Type B pancreatic cell (in vitro differentiated cells): ENCODE measurements around the gene ELAC1. TPM values are rescaled to one million over a fixed set of nuclear protein-coding genes. Genes with fewer than 3 reads are reported as not detected.
"Not testable (repeated sequence)": the region's sequence is repeated elsewhere in the genome, so short reads cannot be mapped to it uniquely, and the experiment has no call there.

Source experiments
- DNase-seq: peaks from one replicate; pipeline ENCODE4 v3.0.0; 2021; ENCODE audit warnings: mixed read lengths; ENCODE audit not compliant: unreplicated experiment; ENCODE audit errors: extremely low spot score
- H3K27ac Mint-ChIP-seq: 2 replicates; pipeline ENCODE4 v1.8.0; 2021; ENCODE audit warnings: mild to moderate bottlenecking, mixed read lengths
- H3K27me3 Mint-ChIP-seq: 2 replicates; pipeline ENCODE4 v1.8.0; 2021; ENCODE audit warnings: mixed read lengths
- H3K36me3 Mint-ChIP-seq: 2 replicates; pipeline ENCODE4 v1.8.0; 2021; ENCODE audit warnings: mixed read lengths
- H3K4me1 Mint-ChIP-seq: one replicate; pipeline ENCODE4 v1.8.0; 2021; ENCODE audit warnings: mixed read lengths; ENCODE audit not compliant: unreplicated experiment
- H3K4me3 Mint-ChIP-seq: 2 replicates; pipeline ENCODE4 v1.8.0; 2021; ENCODE audit warnings: mild to moderate bottlenecking, mixed read lengths
- H3K9me3 Mint-ChIP-seq: 2 replicates; pipeline ENCODE4 v1.8.0; 2021; ENCODE audit warnings: mixed read lengths
- total RNA-seq: library from RNA; stranded (reverse); gene quantifications from 2 replicates; pipeline ENCODE4 v1.2.1, GENCODE V29; 2021; ENCODE audit warnings: low replicate concordance
- TF ChIP-seq, protein P1 (sequence below): fragments of 200-600 bp; sonication (generic); conservative IDR thresholded peaks from 2 replicates; pipeline ENCODE4 v1.5.0; 2021; ENCODE audit warnings: antibody characterized with exemption, mild to moderate bottlenecking

The ELAC1 gene
- total RNA-seq, 1 donor from 2014 or later = 13.9 TPM

DNA sequence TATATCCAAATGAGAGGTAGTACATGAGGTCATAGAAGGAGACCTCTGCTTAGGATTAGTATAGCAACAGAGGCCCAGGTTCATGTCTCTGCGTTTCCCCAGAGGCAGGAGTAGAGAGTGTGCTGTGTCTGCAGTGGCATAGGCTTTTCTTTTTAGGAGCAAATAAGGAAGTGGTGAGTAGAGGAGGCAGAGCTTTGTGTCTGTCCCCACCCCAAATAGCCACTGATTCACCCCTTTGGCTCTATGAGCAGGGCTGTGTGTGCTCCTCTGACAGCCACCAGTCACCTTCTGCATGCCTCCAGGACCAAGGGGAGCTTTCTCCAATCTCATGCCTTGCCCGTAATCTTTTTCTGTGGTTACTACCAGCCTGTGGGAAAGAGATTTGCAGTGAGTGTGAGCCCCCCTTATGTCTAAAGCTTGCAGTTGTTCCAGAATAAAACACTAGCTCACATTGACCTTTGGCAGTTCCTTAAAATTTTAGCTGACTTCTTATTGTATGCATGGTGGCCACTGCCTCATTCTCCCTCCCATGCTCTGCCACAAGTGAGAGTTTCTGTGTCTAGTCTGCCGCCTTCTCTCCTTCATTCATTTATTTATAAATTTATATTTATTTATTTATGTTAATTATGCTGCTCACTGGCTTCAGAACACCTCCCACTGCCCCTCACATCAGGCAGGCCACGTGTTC lies 23.5 kb upstream of the ELAC1 start:
- H3K27ac Mint-ChIP-seq = no peak overlapping the region
- no peaks in the 10 kb centered on the region for H3K27me3 Mint-ChIP-seq
- peaks cover 11% of the 10 kb centered on the region for H3K36me3 Mint-ChIP-seq
- TF ChIP-seq, protein P1, sequence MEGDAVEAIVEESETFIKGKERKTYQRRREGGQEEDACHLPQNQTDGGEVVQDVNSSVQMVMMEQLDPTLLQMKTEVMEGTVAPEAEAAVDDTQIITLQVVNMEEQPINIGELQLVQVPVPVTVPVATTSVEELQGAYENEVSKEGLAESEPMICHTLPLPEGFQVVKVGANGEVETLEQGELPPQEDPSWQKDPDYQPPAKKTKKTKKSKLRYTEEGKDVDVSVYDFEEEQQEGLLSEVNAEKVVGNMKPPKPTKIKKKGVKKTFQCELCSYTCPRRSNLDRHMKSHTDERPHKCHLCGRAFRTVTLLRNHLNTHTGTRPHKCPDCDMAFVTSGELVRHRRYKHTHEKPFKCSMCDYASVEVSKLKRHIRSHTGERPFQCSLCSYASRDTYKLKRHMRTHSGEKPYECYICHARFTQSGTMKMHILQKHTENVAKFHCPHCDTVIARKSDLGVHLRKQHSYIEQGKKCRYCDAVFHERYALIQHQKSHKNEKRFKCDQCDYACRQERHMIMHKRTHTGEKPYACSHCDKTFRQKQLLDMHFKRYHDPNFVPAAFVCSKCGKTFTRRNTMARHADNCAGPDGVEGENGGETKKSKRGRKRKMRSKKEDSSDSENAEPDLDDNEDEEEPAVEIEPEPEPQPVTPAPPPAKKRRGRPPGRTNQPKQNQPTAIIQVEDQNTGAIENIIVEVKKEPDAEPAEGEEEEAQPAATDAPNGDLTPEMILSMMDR = no peak
- no peak overlapping the region for H3K4me3 Mint-ChIP-seq
- DNase-seq = no peak
- H3K9me3 Mint-ChIP-seq = no peaks in the 10 kb centered on the region
- no peaks in the 10 kb centered on the region for H3K4me1 Mint-ChIP-seq

DNA sequence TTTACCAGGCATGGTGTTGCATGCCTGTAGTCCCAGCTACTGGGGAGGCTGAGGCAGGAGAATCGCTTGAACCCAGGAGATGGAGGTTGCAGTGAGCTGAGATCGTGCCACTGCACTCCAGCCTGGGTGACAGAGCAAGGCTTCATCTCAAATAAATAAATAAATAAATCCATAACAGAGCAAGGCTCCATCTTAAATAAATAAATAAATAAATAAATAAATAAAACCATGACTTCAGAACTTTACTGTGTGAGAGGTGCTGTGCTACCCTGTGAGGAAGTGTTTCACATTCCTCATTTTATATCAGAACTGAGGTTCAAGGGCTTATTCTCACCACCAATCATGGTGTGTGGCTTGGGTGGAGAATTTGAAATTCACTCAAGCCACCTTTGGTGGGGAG lies 21.9 kb upstream of the ELAC1 start:
- H3K27me3 Mint-ChIP-seq, H3K9me3 Mint-ChIP-seq, H3K27ac Mint-ChIP-seq, H3K4me3 Mint-ChIP-seq, DNase-seq, H3K4me1 Mint-ChIP-seq: not testable (repeated sequence)
- H3K36me3 Mint-ChIP-seq = peaks cover 11% of the 10 kb centered on the region

DNA sequence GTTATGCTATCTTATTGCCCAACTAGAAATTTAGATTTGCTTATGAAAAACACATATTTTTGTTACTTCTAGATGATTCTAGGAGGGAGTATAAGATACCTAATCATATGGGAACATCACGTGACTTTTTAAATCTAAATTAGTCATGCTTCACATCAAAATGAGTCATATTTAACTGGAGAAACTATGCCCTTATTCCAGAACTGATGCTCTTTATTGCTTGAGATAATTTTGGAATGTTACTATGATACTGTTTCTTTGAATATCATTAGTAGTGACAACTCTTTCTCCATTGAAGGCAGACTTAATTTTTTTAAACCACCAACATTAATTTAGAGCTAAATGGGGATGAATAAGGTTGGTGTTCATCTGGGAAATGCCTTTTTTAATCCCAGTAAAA lies 19.9 kb upstream of the ELAC1 start:
- Mint-ChIP-seq H3K4me3 (no peak overlapping the region), H3K36me3 (peaks cover 11% of the 10 kb centered on the region), H3K27me3 (no peaks in the 10 kb centered on the region), H3K4me1 (no peaks in the 10 kb centered on the region), H3K9me3 (no peaks in the 10 kb centered on the region), H3K27ac (no peak overlapping the region)
- no peak for DNase-seq
- TF ChIP-seq, protein P1 = no peak

DNA sequence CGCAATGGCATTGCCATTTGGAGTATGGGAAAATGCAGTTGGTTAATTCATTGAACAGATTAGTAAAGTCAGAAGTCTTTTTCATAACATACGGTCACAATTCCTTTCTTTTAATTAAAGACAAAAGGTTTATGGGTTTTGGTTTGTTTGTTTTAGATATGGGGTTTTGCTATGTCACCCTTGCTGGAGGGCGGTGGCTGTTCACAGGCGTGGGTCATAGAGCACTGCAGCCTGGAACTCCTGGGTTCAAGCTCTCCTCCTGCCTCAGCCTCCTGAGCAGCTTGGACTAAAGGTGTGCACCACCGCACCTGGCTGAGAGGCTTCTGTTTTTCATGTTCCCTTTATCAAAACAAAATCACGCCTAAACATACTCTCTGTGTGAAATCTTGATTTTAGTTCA lies 18.7 kb upstream of the ELAC1 start:
- Mint-ChIP-seq H3K9me3 (no peaks in the 10 kb centered on the region), H3K4me1 (no peaks in the 10 kb centered on the region), H3K4me3 (no peak overlapping the region), H3K27ac (no peak overlapping the region), H3K27me3 (no peaks in the 10 kb centered on the region), H3K36me3 (peaks cover 5% of the 10 kb centered on the region)
- TF ChIP-seq, protein P1 = no peak
- no peak for DNase-seq

DNA sequence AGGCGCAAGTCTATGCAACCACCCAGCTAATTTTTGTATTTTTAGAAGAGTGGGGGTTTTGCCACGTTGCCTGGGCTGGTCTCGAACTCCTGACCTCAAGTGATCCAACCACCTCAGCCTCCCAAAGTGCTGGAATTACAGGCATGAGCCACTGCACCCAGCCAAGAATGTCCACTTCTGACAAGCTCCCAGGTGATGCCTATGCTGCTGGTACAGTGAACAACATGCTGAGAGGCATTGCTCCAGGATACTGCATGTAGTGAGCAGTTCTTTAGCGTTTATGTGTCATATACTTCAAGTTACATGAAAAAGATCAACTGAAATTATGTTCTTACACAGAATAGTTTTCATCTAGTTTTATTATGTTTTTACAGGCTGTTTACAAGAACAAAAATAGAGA lies 17.2 kb upstream of the ELAC1 start:
- H3K4me3 Mint-ChIP-seq = no peak overlapping the region
- no peak overlapping the region for H3K27ac Mint-ChIP-seq
- TF ChIP-seq, protein P1 = no peak
- peaks cover 5% of the 10 kb centered on the region for H3K36me3 Mint-ChIP-seq
- no peak for DNase-seq
- H3K9me3 Mint-ChIP-seq = no peaks in the 10 kb centered on the region
- no peaks in the 10 kb centered on the region for H3K27me3 Mint-ChIP-seq
- H3K4me1 Mint-ChIP-seq = no peaks in the 10 kb centered on the region

DNA sequence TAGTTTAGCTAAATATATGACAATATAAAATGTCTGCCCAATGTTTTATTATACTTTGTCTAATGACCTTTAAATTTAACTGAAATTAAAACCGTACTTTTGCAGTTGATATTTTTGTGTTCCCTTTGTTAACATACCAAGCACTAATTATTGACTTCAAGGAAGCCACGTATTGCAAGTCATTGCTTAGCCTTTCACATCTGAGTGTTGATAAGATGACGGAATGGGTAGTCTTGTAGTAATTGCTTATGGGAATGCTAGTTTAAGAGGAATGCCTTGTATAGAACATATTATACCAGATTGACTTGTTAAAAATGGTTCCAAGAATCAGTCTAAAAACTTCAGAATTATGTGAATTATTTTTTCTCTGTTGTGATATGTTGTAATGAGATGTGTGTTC lies 14.0 kb upstream of the ELAC1 start:
- Mint-ChIP-seq H3K27ac (no peak overlapping the region), H3K4me1 (no peaks in the 10 kb centered on the region), H3K9me3 (no peaks in the 10 kb centered on the region), H3K27me3 (no peaks in the 10 kb centered on the region), H3K4me3 (no peak overlapping the region), H3K36me3 (no peaks in the 10 kb centered on the region)
- TF ChIP-seq, protein P1 = no peak
- no peak for DNase-seq
